CD4-positive, alpha-beta T cell treated with Interleukin-10 for 1 hour (primary cell): ENCODE data around the gene KCTD7.
"Not testable (repeated sequence)": the region's sequence is repeated elsewhere in the genome, so short reads cannot be mapped to it uniquely, and the experiment has no call there.

Experiments
- DNase-seq: peaks from one replicate; pipeline ENCODE4 v3.0.0-alpha.2; 2020

Gene KCTD7

DNA sequence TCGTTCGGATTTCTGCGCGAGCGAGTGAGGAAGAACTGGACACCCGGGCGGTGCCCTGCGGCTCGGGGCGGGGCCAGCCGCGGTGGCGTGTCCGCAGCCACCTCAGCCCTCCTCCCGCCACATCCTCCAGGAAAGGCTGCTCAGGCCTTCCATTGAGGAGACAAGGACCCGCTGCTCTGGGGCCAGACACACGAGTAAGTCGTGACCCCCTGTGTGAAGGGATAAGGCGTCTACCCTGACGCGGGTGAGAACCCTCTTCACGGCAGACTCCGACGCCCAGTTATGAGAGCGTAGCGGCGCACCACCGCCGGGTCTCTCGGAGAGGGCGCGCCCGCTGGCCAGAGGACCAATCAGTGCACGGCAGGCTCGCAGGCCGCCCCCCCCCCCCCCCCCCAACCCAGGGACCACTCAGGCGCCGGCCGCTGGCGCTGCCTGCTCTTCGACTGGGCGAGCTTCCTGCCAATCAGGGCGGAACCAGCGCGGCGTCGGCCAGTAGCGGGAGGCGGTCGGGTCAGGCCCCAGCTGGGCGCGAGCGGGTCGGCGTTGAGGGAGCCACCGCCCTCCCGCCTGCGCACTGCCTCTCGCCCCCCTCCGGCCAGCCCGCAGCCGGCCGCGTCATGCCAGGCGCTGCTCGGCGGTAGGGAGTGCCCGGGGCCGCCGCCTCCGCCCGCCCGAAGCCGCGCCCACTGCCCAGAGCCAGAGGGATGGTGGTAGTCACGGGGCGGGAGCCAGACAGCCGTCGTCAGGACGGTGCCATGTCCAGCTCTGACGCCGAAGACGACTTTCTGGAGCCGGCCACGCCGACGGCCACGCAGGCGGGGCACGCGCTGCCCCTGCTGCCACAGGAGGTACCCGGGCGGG lies at the start of gene KCTD7:
KCTD7 (plus strand) TSS at position 521 of the 861 bp plus-strand sequence; CDS start at position 705, 184 bp downstream.
- peak; percentile 97 for DNase-seq

DNA sequence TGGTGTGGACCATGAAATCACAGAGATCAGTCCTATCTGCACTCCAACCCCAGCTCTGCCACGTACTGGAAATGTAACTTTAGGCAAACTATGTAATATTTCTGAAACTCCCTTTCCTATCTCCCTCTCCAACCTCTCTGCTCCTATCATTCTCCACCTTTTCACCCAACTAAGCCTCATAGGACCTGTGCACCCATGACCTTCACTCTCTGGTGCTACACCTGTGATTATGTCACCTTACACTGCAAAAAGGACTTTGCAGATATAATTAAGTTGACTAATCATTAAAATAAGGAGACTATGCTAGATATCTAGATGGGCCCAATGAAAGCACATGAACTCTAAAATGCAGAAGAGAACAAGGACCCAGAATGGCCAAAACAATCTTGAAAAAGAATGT lies 48.3 kb upstream of the KCTD7 start:
- DNase-seq, result not testable (repeated sequence)

DNA sequence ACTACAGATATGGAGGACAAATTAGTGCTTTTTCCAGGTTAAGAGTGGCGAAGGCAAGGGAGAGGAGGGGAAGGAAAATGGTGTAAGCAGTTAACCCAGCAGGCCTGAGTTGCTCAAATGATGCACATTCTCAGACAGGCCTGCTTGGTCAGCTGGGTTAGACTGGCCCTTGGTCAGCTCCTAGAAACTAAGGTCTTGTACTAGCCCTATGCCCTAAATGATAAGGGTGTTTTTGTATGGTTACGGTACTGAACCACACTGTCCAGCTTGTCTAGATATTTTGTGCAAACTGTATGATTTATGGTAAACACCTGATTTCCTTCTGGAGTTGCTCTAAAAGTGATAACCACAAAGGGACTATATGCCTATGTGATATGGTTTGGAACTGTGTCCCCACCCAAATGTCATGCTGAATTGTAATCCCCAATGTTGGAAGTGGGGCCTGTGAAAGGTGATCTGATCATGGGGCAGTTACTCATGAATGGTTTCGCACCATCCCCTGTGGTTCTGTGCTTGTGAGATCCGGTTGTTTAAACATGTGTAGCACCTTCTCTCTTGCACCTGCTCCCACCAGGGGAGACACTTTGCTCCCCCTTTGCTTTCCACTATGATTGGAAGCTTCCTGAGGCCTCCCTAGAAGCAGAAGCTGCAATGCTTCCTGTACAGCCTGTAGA lies 45.7 kb upstream of the KCTD7 start:
- not testable (repeated sequence) for DNase-seq

DNA sequence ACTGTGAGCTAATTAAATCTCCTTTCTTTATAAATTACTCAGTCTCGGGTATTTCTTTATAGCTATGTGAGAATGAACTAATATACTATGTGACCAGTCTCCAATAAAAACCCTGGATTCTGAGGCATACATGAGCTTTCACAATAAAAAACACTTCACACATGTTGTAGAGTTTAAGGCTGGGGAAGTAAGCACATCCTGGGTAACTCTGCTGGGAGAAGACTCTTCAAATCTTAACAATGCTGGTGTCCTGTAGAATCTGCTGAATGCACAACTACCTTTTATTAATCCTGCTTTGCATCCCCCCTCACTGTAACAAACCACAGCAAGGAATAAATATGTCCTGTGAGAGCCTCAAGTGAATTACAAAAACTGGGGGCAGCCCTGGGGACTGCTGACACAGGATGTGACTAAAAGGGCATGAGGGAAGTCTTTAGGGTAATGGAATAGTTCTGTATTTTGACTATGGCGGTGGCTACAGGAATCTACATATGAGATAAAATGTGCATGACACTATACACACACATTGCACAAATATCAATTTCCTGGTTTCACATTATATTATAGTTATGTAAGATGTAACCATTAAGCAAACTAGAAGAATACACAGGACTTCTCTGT lies 45.1 kb upstream of the KCTD7 start:
- DNase-seq, result no peak

DNA sequence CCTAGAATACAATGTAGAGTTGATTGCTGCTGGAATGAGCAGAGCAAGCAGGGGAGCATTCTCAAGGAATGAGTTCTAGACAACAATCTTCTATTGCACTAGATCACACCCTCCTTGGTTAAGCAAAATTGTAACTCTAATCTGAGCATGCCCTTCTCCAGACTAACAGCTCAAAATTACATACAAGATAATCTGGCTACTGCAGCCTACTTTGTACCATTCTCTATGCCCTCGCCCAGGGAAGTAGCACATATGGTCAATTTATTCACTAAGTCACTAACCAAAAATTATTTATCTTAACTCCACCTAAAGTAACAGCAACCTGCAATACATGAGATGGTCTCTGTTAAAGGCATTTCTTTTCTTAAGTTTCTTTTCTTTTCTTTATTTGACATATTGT lies 42.5 kb upstream of the KCTD7 start:
- no peak for DNase-seq

DNA sequence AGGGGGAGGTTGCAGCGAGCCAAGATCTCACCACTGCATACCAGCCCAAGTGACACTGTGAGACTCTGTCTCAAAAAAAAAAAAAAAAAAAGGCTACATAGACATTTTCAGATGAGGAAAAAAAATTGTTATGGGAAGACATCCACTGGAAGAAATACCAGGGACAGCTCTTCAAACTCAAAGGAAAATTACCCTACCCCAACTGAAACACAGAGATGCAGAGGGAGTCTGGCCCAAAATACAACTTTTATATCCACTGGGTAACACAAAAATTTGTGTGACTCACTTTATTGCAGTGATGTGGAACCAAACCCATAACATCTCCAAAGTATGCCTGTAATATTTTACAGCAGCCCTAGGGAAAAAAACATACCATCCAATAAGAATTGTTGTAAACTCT lies 40.5 kb upstream of the KCTD7 start:
- not testable (repeated sequence) for DNase-seq

DNA sequence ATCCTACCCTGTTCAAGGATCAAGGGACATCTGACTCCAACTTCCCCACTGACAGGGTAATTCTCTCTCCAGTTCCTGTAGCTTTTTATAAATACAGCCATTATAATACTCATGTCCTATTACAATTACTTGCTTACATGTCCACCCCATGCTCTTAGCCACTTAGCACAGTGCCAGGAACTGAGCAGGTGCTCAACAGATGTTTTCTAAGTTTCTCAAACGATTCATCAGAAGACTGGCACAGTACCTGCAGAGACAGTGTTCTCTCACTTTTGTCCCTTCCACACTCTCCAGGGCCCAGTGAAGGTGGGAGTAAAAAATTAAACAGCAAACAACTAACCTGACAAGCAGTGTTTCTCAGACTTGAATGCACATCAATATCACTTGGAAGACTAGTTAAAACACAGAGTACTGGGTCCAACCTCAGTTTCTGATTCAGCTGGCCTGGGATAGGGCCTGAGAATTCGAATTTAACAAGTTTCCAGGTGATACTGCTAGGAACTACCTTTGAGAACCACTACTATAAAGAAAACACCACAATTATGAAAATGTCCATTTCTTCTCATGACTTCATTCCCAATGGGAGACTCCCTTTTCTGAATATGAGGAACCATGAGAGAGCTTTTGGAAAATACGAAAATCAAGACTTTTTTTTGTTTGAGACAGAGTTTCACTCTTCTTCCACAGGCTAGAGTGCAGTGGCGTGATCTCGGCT lies 39.7 kb upstream of the KCTD7 start:
- DNase-seq, result not testable (repeated sequence)

DNA sequence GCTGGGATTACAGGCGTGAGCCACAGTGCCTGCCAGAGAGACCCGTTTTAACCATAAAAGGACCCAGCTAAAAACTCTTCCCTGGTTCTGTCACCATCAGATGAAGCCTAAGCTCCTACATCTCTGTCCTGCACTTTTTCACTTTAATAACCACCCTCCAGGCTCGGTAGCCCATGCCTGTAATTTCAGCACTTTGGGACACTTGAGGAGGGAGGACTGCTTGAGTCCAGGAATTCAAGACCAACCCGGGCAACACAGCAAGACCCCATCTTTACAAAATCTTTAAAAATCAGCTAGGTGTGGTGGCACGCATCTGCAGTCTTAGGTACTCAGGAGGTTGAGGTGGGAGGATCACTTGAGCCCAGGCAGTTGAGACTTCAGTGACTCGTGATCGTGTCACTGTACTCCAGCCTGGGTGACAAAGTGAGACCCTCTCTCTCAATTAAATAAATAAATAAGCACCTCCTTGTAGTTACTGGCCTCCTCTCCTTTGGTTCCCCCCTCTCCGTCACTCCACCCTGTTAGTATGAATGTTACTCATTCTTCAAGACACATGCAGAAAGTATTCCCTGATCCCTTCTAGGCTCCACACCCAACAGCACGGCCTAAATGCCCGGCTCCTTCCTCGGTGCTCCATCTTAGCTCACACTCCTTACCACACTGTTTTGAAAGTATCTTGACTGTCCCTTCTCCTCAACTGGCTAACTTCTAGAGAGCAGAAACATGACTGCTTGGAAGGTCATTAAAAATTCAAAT lies 38.2 kb upstream of the KCTD7 start:
- DNase-seq, result not testable (repeated sequence)

DNA sequence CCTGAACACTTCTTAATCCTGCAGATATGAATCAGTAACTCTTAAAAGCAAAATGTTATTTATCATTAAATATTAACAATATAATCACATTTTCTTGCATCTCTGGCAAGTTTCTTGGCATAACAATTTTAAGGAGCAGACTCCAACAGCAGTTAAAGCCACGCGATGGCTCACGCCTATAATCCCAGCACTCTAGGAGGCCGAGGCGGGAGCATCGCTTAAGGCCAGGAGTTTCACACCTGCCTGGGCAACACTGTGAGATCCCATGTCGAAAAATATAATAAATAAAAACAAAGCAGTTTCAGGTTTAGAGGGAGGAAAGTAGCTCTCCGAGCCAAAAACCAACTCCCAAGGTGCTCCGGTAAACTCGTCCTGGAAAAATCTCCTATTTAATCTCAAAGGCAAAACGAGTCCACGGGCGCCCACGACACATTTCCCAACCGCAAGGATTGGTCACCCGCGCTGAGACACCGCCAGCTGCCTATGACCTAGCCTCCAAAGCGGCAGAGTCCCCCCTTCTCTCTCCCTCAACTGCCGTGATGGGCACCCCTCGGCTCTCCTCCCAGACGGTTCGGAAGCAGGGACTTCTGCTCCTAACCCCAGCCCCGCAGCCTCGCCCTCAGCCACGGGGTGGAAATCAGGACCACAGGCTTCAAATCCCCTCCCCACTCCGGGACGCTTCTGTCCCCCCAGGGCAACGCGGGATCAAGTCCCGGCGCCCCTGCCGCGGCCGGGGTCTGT lies 37.5 kb upstream of the KCTD7 start:
- not testable (repeated sequence) for DNase-seq

DNA sequence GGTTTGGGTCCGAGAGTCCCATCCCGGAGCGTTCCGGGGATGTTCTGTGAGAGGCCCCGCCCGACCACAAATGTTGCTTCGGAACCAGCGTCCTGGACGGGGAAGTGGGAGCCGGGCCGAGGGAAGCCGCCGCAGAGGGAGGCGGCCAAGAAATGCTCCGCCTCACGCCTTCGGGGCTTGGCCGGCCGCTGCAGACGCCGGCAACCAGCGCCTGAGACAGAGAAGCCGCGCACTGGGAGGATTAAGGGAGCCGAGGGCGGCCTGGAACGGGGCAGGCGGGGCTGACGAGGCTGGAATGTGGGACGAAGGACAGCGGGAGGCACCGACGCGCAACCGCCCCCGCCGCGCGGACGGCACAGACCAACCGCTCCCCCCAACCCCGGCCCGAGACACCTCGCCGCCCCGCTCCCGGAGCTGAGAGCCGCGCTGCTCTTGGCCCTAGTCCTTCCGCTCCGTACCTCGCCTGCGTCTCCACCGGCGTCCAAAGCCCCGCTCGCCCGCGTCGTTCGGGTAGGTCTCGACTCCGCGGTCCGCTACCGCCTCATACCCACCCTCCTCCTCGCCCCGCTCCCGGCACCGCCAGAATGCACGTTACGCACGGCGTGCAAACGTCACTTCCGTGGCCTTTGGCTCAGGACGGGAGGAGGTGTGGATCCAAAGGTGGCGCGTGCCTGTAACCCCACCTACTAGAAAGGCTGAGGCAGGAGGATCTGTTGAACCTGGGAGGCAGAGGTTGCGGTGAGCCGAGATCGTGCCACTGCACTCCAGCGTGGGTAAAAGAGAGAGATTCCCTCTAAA lies 36.7 kb upstream of the KCTD7 start:
- DNase-seq, result peak; percentile 89

DNA sequence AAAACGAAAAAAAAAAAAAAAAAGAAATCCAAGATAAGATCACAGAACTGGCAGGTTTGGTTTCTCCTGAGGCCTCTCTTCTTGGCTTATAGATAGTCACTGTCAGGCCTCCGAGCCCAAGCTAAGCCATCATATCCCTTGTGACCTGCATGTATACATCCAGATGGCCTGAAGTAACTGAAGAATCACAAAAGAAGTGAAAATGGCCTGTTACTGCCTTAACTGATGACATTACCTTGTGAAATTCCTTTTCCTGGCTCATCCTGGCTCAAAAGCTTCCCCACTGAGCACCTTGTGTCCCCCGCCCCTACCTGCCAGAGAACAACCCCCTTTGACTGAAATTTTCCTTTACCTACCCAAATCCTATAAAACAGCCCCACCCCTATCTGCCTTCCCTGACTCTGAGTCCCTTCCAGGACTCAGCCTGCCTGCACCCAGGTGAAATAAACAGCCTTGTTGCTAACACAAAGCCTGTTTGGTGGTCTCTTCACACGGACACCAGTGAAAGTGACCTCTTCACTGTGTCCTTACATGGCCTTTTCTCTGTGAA lies 36.0 kb upstream of the KCTD7 start:
- not testable (repeated sequence) for DNase-seq

DNA sequence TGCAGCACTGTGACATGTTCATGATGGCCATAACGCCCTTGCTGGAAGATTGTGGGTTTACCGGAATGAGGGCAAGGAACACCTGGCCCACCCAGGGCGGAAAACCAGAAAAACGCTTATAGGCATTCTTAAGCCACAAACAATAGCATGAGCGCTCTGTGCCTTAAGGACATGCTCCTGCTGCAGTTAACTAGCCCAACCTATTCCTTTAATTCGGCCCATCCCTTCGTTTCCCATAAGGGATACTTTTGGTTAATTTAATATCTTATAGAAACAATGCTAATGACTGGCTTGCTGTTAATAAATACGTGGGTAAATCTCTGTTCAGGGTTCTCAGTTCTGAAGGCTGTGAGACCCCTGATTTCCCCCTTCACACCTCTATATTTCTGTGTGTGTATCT lies 34.6 kb upstream of the KCTD7 start:
- DNase-seq, result not testable (repeated sequence)

DNA sequence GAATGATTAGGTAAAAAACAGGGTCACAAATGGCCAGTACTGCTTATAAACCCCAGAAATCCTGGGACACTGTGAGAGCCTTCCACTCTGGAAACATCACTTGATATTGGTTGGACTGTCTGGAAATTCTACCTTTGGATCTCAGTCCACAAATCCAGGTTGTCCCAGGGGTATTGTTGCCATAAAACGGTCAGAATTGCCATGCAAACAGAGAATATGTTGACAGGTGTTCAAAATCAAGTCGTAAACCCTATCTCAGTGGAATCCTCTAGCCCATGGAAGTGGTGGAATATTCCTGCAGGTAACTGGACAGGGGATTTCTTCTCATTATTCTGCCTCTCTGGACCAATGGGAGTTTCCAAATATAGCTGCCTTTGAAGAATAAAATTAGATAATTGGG lies 31.2 kb upstream of the KCTD7 start:
- no peak for DNase-seq

DNA sequence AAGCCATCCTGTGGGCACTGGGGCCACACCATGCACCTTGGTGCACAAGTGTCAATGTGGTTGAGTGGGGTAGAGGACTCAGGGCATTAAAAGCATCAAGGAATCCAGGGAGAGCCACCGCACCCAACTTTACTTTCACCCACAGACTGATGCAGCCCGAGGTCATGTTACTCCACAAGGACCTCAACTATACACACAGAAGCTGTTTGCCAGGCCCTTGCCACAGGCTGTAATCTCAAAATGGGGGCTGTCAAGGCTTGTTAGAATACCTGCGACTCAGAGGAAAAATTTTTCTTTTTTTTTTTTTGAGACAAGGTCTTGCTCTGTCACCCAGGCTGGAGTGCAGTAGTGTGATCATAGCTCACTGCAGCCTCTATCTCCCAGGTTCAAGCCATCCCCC lies 26.5 kb upstream of the KCTD7 start:
- no peak for DNase-seq

DNA sequence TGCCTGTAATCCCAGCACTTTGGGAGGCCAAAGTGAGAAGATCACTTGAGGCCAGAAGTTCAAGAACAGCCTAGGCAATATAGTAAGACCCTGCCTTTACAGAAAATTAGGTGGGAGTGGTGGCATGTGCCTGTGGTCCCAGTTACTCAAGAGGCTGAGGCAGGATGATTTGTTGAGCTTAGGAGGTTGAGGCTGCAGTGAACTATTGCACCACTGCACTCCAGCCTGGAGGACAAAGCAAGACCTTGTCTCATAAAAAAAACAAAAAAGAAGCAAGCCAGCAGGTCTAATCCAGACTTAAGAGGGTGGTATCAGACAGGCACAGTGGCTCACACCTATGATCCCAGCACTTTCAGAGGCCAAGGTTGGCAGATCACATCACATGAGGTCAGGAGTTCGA lies 24.5 kb upstream of the KCTD7 start:
- no peak for DNase-seq

DNA sequence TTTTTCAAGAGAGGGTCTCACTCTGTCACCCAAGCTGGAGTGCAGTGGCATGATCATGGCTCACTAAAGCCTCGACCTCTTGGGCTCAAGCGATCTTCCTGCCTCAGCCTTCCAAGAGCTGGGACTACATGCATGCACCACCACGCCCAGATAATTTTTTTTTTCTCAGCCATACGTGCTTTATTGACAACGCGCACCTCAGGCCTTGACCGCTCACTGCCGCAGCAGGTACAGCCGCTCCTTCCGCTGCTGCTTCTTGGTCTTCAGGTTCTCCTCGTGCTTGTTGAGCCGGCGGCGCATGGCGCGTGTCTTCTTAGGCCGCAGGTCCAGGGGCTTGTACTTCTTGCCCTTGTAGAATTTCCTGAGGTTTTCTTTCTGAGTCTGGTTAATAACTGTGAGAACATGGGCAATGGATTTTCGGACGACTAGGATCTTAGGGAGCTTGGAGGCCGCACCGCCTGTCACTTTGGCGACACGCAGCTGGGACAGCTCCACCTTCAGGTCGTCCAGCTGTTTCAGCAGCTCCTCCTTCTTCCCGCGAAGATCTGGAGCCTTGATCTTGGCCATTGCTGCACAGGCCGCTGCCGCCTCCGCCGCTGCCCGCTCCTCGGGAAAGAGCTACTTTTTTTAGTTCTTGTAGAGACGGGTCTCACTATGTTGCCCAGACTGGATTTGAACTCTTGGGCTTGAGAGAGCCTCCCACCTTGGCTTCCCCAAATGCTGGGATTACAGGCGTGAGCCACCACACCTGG lies 22.0 kb upstream of the KCTD7 start:
- not testable (repeated sequence) for DNase-seq

DNA sequence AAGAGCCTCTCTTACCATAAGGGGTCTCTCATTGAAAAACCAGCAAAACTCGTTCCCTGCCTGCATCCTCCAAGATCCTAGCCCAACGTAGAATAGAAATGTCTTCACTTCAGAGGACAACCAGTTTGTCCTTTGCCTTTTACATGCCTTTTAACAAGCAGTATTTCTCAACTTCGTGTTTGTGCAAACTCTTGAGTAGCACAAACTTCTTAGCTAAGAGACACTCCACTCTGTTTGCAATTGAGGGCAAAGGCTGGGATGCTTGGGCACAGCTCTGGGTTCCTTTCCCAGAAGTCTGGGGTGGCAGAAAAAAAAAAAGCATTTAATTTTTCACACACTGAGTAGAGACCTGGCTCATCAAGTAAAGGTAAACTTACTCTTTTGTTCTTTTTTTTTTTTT lies 19.5 kb upstream of the KCTD7 start:
- no peak for DNase-seq

DNA sequence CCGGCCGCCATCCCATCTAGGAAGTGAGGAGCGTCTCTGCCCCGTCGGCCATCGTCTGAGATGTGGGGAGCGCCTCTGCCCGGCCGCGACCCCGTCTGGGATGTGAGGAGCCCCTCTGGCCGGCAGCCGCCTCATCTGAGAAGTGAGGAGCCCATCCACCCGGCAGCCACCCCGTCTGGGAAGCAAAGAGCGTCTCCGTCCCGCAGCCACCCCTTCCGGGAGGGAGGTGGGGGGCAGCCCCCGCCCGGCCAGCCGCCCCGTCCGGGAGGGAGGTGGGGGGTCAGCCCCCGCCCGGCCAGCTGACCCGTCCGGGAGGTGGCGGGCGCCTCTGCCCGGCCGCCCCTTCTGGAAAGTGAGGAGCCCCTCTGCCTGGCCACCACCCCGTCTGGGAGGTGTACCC lies 14.1 kb upstream of the KCTD7 start:
- not testable (repeated sequence) for DNase-seq

DNA sequence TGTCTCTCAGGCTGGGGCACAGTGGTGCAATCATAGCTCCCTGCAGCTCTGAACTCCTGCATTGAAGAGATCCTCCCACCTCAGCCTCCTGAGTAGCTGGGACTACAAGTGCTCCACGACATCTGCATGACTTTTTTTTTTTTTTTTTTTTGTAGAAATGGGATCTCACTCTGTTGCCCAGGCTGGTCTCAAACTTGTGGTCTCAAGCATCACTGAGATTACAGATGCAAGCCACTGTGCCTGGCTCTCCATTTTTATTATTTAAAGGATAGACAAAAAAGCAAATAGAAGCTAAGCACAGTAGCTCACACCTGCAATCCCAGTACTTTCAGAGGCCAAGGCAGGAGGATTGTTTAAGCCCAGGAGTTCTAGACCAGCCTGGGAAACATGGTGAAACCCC lies 13.0 kb upstream of the KCTD7 start:
- DNase-seq, result no peak

DNA sequence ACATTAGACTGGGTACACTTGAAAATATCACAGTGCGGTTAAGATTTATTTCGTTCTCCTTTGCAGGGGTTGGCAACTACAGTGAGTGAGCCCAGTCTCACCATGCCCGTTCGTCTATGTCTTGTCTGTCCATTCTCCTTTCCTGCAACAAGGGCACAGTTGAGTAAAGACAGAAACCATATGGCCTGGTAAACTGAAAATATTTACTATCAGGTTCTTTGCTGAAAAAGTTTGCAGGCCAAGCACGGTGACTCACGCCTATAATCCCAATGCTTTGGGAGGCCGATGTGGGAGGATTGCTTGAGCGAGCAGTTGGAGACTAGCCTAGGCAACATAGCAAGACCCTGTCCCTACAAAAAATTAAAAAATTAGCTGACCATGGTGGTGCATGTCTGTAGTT lies 11.4 kb upstream of the KCTD7 start:
- DNase-seq, result no peak
